22Rv1 (cell line): ENCODE data around the gene SEZ6.
A peak's percentile ranks its signal among the peaks of the same experiment; 100 is the strongest.

ENCODE experiments used
- H3K27ac ChIP-seq: fragments of 450-650 bp; 2 replicates; pipeline ENCODE4 v1.5.1; 2017
- CTCF ChIP-seq: fragments of 450-650 bp; IDR thresholded peaks from 2 replicates; pipeline ENCODE4 v1.5.1; 2017; ENCODE audit warnings: mild to moderate bottlenecking
- ZFX ChIP-seq: fragments of 450-650 bp; IDR thresholded peaks from 2 replicates; pipeline ENCODE4 v1.6.1; 2017; ENCODE audit warnings: antibody characterized with exemption, borderline replicate concordance

SEZ6 gene

DNA sequence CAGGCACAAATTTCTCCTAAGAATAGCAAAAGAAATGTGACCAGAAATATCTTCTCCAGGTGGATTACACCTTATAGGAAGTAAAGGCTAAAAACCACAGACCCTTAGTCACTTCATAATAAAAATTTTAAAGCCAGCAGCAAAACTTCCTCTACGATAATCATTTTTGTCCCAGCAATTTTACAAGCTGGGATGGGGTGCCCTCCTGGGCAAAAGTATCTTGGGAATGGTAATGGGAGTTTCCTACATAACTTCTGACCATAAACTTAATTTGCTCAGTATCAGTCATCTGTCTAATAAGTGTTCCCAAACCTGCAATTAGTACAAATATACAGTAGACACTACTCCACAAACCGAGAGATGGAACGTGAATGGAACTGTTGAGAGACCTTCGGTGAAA is 57.5 kb downstream of the SEZ6 start:
- no peak overlapping the region for H3K27ac ChIP-seq
- no peak for TF ChIP-seq ZFX
- TF ChIP-seq CTCF = no peak

- H3K27ac ChIP-seq = peak overlapping the region; percentile 58; the same call in 1 of the 2 replicates
- TF ChIP-seq CTCF (no peak), ZFX (no peak)
These were observed 58.2 kb downstream of the SEZ6 start for GRCh38 chr17:28947639-28948038.

GRCh38 chr17:28946239-28946638 is 59.6 kb downstream of the SEZ6 start:
- H3K27ac ChIP-seq = peak overlapping the region; percentile 58
- TF ChIP-seq CTCF = no peak
- no peak for TF ChIP-seq ZFX

GRCh38 chr17:28944862-28945741 is 60.7 kb downstream of the SEZ6 start:
- no peak overlapping the region for H3K27ac ChIP-seq
- TF ChIP-seq CTCF = no peak
- TF ChIP-seq ZFX = no peak

DNA sequence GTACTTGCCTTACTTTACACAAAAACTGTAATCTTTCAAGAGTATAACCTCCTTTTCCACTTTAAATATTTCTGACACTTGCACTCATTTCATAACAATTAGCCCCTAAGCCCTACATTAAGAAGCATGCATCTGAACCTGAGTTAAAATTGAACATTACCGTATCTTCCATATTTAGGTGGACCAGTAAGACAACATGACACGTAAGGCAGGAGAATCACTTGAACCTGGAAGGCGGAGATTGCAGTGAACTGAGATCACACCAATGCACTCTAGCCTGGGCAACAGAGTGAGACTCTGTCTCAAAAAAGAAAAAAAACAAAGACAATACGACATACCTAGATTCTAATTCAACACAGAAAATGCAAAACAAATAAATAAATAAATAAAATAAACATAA is 61.5 kb downstream of the SEZ6 start:
- TF ChIP-seq ZFX (no peak), CTCF (no peak)
- H3K27ac ChIP-seq = no peak overlapping the region

- no peak overlapping the region for H3K27ac ChIP-seq
- TF ChIP-seq CTCF (no peak), ZFX (no peak)
These were observed 62.9 kb downstream of the SEZ6 start for GRCh38 chr17:28942925-28943324.

DNA sequence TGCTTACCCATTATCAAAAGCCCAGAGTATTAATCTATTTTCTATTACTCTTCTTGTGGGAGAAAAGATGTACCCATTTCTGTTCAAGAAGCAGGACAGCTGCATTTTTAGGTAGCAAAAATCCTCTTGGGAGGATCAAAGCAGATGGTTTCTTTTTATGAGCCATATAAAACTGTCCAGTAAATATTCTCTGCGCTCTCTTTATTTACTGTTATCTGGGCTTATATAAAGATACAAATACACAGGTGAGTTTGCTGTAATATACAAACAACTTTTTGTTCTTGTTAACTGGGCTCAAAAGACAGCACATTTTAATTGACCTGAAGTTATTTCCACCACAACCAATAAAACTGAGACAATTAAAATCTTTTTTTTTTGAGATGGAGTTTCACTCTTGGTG is 64.6 kb downstream of the SEZ6 start:
- TF ChIP-seq ZFX (no peak), CTCF (no peak)
- peak overlapping the region; percentile 35; the same call in 1 of the 2 replicates for H3K27ac ChIP-seq
